HG03354 (cell line): Measurements from ENCODE around the gene KDELR1.
"Not testable (repeated sequence)": the region's sequence is repeated elsewhere in the genome, so short reads cannot be mapped to it uniquely, and the experiment has no call there.

Experiments
- ATAC-seq: cut with Tn5 transposase; IDR thresholded peaks from one replicate; pipeline ENCODE4 v1.9.1; 2021; ENCODE audit warnings: mild to moderate bottlenecking; ENCODE audit not compliant: unreplicated experiment, poor library complexity, severe bottlenecking

The KDELR1 gene

GRCh38 chr19:48398375-48399235, 7.3 kb upstream of the KDELR1 start:
- ATAC-seq, result no peak

- no peak for ATAC-seq
Observed at GRCh38 chr19:48398102-48398374, 6.7 kb upstream of the KDELR1 start.

GRCh38 chr19:48397263-48398101, 6.1 kb upstream of the KDELR1 start:
- ATAC-seq, result no peak

GRCh38 chr19:48396824-48397176, 5.4 kb upstream of the KDELR1 start:
- no peak for ATAC-seq

- no peak for ATAC-seq
Observed at GRCh38 chr19:48396016-48396823, 4.9 kb upstream of the KDELR1 start.

GRCh38 chr19:48395499-48395898, 4.1 kb upstream of the KDELR1 start:
- no peak for ATAC-seq

- no peak for ATAC-seq
Observed at GRCh38 chr19:48395170-48395455, 3.8 kb upstream of the KDELR1 start.

- no peak for ATAC-seq
Observed at GRCh38 chr19:48394331-48395169, 3.2 kb upstream of the KDELR1 start.

- ATAC-seq, result no peak
Observed at GRCh38 chr19:48393559-48394330, 2.4 kb upstream of the KDELR1 start, which contains the start of gene GRIN2D. Gene GRIN2D (plus strand): TSS chr19:48393668. CDS start chr19:48398393, 4,725 bp downstream.

- ATAC-seq, result no peak
Observed at GRCh38 chr19:48392860-48393558, 1.7 kb upstream of the KDELR1 start.

GRCh38 chr19:48392006-48392344, 624 bp upstream of the KDELR1 start:
- ATAC-seq, result not testable (repeated sequence)

GRCh38 chr19:48390188-48391099, 907 bp downstream of the KDELR1 start:
- peak; percentile 56 for ATAC-seq

- ATAC-seq, result no peak
Observed at GRCh38 chr19:48386981-48387380, 4.4 kb downstream of the KDELR1 start.

GRCh38 chr19:48385461-48386087, 5.8 kb downstream of the KDELR1 start:
- no peak for ATAC-seq

- ATAC-seq, result no peak
Observed at GRCh38 chr19:48382286-48382685, 9.1 kb downstream of the KDELR1 start.

- no peak for ATAC-seq
Observed at GRCh38 chr19:48381178-48381950, 10.0 kb downstream of the KDELR1 start.
